A549 (cell line): ENCODE results near the gene SFRP2. TPM values are rescaled to one million over a fixed set of nuclear protein-coding genes. Genes with fewer than 3 reads are reported as not detected.

Experiments
- ATAC-seq, 2 experiments: fragments of 200-7000 bp in 1 of 2; fragments of >200 bp in 1 of 2; cut with Nextera tagmentation in 1 of 2; cut with Tn5 transposase in 1 of 2; 3 replicates each; pipeline versions ENCODE4 v1.8.0 to v1.9.1; 2018 to 2020; ENCODE audit warnings: mild to moderate bottlenecking in 1 of 2, moderate library complexity in 1 of 2
- CTCF ChIA-PET: fragments of 300-600 bp; sonication (Branson Sonifier 250); formaldehyde crosslinking; extraction: SDS; loops from one replicate; lab custom pipeline; 2021; ENCODE audit warnings: antibody characterized with exemption, inconsistent platforms; lab: Yijun Ruan, JAX
- POLR2A ChIA-PET: fragments of 350-600 bp; formaldehyde crosslinking; extraction: SDS; loops from one replicate; lab custom pipeline; 2021; ENCODE audit warnings: antibody characterized with exemption, inconsistent platforms; lab: Yijun Ruan, JAX
- DNase-seq, 2 experiments: peaks; one replicate each; pipeline versions ENCODE4 v3.0.0 to v3.0.0-alpha.2; 2011 to 2016; ENCODE audit warnings: low read depth in 1 of 2, low spot score in 1 of 2
- FAIRE-seq: peaks from 2 replicates; lab custom pipeline; 2011; peaks lifted over from hg19 to GRCh38; lab: Jason Lieb, UNC
- H3K27ac ChIP-seq, 2 experiments: fragments of >200 bp; sonication (Bioruptor Twin); formaldehyde crosslinking; 3 replicates each; pipeline ENCODE4 v1.5.1; 2016 to 2017
- H3K4me1 ChIP-seq: fragments of >200 bp; sonication (Bioruptor Twin); formaldehyde crosslinking; 3 replicates; pipeline ENCODE4 v1.6.1; 2016
- H3K4me2 ChIP-seq: fragments of >200 bp; sonication (Bioruptor Twin); formaldehyde crosslinking; 3 replicates; pipeline ENCODE4 v1.6.1; 2016
- H3K4me3 ChIP-seq: fragments of >200 bp; sonication (Bioruptor Twin); formaldehyde crosslinking; 3 replicates; pipeline ENCODE4 v1.5.1; 2016
- H3K9me3 ChIP-seq: fragments of >200 bp; sonication (Bioruptor Twin); formaldehyde crosslinking; 3 replicates; pipeline ENCODE4 v1.6.1; 2016
- ATOH8 ChIP-seq: fragments of 250-450 bp; sonication (Bioruptor Pico); IDR thresholded peaks from 2 replicates; pipeline ENCODE4 v1.5.0; 2020; ENCODE audit warnings: low read depth, mild to moderate bottlenecking, moderate library complexity
- BHLHE40 ChIP-seq: IDR thresholded peaks from 2 replicates; pipeline ENCODE4 v1.6.1; 2012; ENCODE audit warnings: low read depth, low read length, inconsistent platforms
- CBX2 ChIP-seq: fragments of 200-600 bp; sonication (generic); IDR thresholded peaks from 2 replicates; pipeline ENCODE4 v1.6.1; 2016; ENCODE audit warnings: low read depth, mild to moderate bottlenecking, borderline replicate concordance
- CBX8 ChIP-seq: fragments of 200-600 bp; sonication (generic); IDR thresholded peaks from 2 replicates; pipeline ENCODE4 v1.6.1; 2016
- CHD2 ChIP-seq: fragments of 150-350 bp; IDR thresholded peaks from 2 replicates; pipeline ENCODE4 v1.6.1; 2014; ENCODE audit warnings: low read length; ENCODE audit not compliant: partially characterized antibody
- E2F6 ChIP-seq: IDR thresholded peaks from 2 replicates; pipeline ENCODE4 v1.6.1; 2012; ENCODE audit warnings: low read depth, borderline replicate concordance
- EHF ChIP-seq: fragments of 250-450 bp; sonication (Bioruptor Pico); IDR thresholded peaks from 2 replicates; pipeline ENCODE4 v1.5.0; 2020; ENCODE audit warnings: mild to moderate bottlenecking
- ELK1 ChIP-seq: fragments of 150-350 bp; IDR thresholded peaks from 2 replicates; pipeline ENCODE4 v1.6.1; 2014; ENCODE audit warnings: low read depth, mild to moderate bottlenecking, low read length
- ESRRA ChIP-seq: fragments of 150-350 bp; IDR thresholded peaks from 2 replicates; pipeline ENCODE4 v1.6.1; 2014; ENCODE audit warnings: mild to moderate bottlenecking, low read length, borderline replicate concordance
- HMGXB4 ChIP-seq: fragments of 250-450 bp; sonication (Bioruptor Pico); IDR thresholded peaks from 2 replicates; pipeline ENCODE4 v1.5.0; 2021; ENCODE audit warnings: mild to moderate bottlenecking, moderate library complexity, borderline replicate concordance
- HOXA7 ChIP-seq: fragments of 250-450 bp; sonication (Bioruptor Pico); IDR thresholded peaks from 2 replicates; pipeline ENCODE4 v1.5.0; 2020; ENCODE audit warnings: mild to moderate bottlenecking, moderate library complexity
- JUN ChIP-seq, 2 experiments: fragments of >200 bp; sonication (Bioruptor Twin); formaldehyde crosslinking; IDR thresholded peaks; 2 replicates in 1 of 2; 3 replicates in 1 of 2; pipeline ENCODE4 v1.6.1; 2016 to 2017
- NFE2L2 ChIP-seq: fragments of 150-350 bp; conservative IDR thresholded peaks from 2 replicates; pipeline ENCODE4 v1.6.1; 2014; ENCODE audit warnings: low read length
- RAD21 ChIP-seq, 2 experiments: fragments of >200 bp in 1 of 2; sonication (Bioruptor Twin) in 1 of 2; formaldehyde crosslinking in 1 of 2; IDR thresholded peaks in 1 of 2; conservative IDR thresholded peaks in 1 of 2; 2 replicates in 1 of 2; 3 replicates in 1 of 2; pipeline ENCODE4 v1.6.1; 2012 to 2018; ENCODE audit warnings: inconsistent platforms in 1 of 2
- RFX5 ChIP-seq: fragments of 450-650 bp; IDR thresholded peaks from 2 replicates; pipeline ENCODE4 v1.7.1; 2014; ENCODE audit warnings: antibody characterized with exemption, mild to moderate bottlenecking, moderate library complexity
- RNF2 ChIP-seq: fragments of 200-600 bp; sonication (generic); IDR thresholded peaks from 2 replicates; pipeline ENCODE4 v1.6.1; 2016; ENCODE audit warnings: low read depth, mild to moderate bottlenecking, antibody characterized with exemption, moderate library complexity, borderline replicate concordance
- SMC3 ChIP-seq: fragments of >200 bp; sonication (Bioruptor Twin); formaldehyde crosslinking; IDR thresholded peaks from 3 replicates; pipeline ENCODE4 v1.6.1; 2018; ENCODE audit warnings: inconsistent platforms
- SREBF2 ChIP-seq: fragments of 450-650 bp; IDR thresholded peaks from 2 replicates; pipeline ENCODE4 v1.6.1; 2014; ENCODE audit warnings: mild to moderate bottlenecking, moderate library complexity
- USF2 ChIP-seq: fragments of 450-650 bp; IDR thresholded peaks from 2 replicates; pipeline ENCODE4 v1.6.1; 2014; ENCODE audit warnings: antibody characterized with exemption
- ZC3H11A ChIP-seq: fragments of 450-650 bp; IDR thresholded peaks from 2 replicates; pipeline ENCODE4 v1.6.1; 2014; ENCODE audit warnings: antibody characterized with exemption, mild to moderate bottlenecking
- ZFP36 ChIP-seq: fragments of 450-650 bp; IDR thresholded peaks from 2 replicates; pipeline ENCODE4 v1.6.1; 2014; ENCODE audit warnings: borderline replicate concordance; ENCODE audit not compliant: partially characterized antibody
- WGBS: methylation state at CpG from one replicate; pipeline ENCODE4 v1.1.6; 2017; ENCODE audit errors: missing lambda C conversion rate; 5-methylcytosine and 5-hydroxymethylcytosine counted together
- polyA plus RNA-seq, 4 experiments: library from polyadenylated mRNA; depleted of rRNA in 3 of 4; stranded (reverse); fragments of >200 nt; fragmentation: RNase III in 1 of 4; extraction: RNeasy Plus Mini Kit Qiagen cat#74134 plus additional on column Dnase treatment in 1 of 4; gene quantifications; 2 replicates in 3 of 4; 3 replicates in 1 of 4; pipeline ENCODE4 v1.2.3, GENCODE V29; 2011 to 2017
- TF ChIP-seq, protein P1 (sequence below): fragments of >200 bp; sonication (Bioruptor Twin); formaldehyde crosslinking; IDR thresholded peaks from 3 replicates; pipeline ENCODE4 v1.5.1; 2016

Gene SFRP2
- polyA plus RNA-seq, 2 of the 4 experiments (the other 2 are of a cell fraction), result not detected

DNA sequence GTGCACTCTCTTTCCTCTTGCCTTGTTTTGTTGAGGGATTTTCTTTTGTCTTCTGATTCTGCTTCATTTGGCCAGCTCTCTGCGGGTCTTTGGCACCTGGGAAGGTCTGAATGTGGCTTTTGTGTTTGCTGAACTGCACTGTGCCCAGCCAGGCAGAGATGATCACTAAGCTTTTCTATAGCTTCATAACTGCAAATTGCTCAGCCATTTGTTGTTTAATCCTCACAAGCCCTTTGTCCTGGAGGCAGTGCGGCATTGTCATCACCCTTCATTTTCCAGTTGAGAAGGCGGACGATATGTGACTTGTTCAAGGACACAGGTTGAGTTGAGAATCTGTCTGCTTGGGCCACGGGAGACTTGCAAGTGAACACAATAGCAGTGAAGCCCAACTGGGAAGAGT is 46.0 kb upstream of the SFRP2 start:
- 28% methylated on average over 5 of the region's 5 CpGs for WGBS
- FAIRE-seq (no peak), DNase-seq (no peak), ATAC-seq (no peak)
- H3K4me2 ChIP-seq, result no peak overlapping the region
- H3K4me1 ChIP-seq, result no peaks in the 10 kb centered on the region
- POLR2A ChIA-PET, result no interaction called here
- H3K27ac ChIP-seq, result no peak overlapping the region
- CTCF ChIA-PET, result no interaction called here
- TF ChIP-seq BHLHE40, result no peak
- no peak for TF ChIP-seq HOXA7 (CRISPR knock-in tag)
- no peak for TF ChIP-seq SMC3
- TF ChIP-seq CBX2, result no peak
- no peak for TF ChIP-seq SREBF2
- no peak for TF ChIP-seq RNF2
- TF ChIP-seq HMGXB4, result no peak
- TF ChIP-seq RFX5, result no peak
- no peak for TF ChIP-seq E2F6
- TF ChIP-seq ESRRA, result no peak
- TF ChIP-seq CHD2, result no peak
- no peak for TF ChIP-seq CBX8
- TF ChIP-seq, protein P1, sequence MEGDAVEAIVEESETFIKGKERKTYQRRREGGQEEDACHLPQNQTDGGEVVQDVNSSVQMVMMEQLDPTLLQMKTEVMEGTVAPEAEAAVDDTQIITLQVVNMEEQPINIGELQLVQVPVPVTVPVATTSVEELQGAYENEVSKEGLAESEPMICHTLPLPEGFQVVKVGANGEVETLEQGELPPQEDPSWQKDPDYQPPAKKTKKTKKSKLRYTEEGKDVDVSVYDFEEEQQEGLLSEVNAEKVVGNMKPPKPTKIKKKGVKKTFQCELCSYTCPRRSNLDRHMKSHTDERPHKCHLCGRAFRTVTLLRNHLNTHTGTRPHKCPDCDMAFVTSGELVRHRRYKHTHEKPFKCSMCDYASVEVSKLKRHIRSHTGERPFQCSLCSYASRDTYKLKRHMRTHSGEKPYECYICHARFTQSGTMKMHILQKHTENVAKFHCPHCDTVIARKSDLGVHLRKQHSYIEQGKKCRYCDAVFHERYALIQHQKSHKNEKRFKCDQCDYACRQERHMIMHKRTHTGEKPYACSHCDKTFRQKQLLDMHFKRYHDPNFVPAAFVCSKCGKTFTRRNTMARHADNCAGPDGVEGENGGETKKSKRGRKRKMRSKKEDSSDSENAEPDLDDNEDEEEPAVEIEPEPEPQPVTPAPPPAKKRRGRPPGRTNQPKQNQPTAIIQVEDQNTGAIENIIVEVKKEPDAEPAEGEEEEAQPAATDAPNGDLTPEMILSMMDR, result no peak
- no peak overlapping the region for H3K4me3 ChIP-seq
- no peaks in the 10 kb centered on the region for H3K9me3 ChIP-seq

DNA sequence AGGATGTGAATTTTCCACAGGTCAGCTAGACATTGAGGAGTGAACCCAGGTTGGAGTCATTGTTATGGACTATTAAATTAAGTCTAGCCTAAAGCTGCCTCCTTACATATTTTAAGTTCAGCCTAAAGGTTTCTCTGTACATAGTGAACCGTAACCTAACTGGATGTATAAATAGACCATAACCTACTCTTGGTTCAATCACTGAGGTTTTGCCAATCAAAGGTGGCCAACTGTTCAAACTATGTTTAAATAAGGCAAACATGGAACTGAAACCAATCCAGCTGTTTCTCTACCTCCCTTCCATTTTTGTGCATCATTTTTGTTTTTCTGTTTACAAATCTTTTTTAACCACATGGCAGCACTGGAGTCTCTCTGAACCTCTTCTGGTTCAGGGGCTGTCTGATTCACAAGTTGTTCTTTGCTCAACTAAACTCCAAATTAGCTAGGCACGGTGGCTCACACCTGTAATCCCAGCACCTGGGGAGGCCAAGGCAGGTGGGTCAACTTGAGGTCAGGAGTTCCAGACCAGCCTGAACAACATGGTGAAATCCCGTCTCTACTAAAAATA is 43.9 kb upstream of the SFRP2 start:
- WGBS, result 39% methylated on average over 3 of the region's 3 CpGs
- no peak overlapping the region for H3K27ac ChIP-seq
- H3K4me3 ChIP-seq, result no peak overlapping the region
- ChIA-PET CTCF (no interaction called here), POLR2A (no interaction called here)
- ATAC-seq (no peak), FAIRE-seq (no peak), DNase-seq (no peak)
- H3K4me1 ChIP-seq, result no peaks in the 10 kb centered on the region
- no peak for TF ChIP-seq RNF2
- no peak for TF ChIP-seq RAD21 (conservative IDR thresholded peaks at IDR 0.05 in 1 of 2, IDR thresholded peaks at IDR 0.05 in 1 of 2)
- TF ChIP-seq ATOH8 (CRISPR knock-in tag), result no peak
- TF ChIP-seq ELK1, result no peak
- no peak for TF ChIP-seq USF2
- TF ChIP-seq HOXA7 (CRISPR knock-in tag), result no peak
- TF ChIP-seq CBX2, result no peak
- TF ChIP-seq NFE2L2, result no peak
- TF ChIP-seq ESRRA, result no peak
- no peak for TF ChIP-seq EHF
- no peak for TF ChIP-seq HMGXB4
- no peak for TF ChIP-seq JUN (IDR thresholded peaks at IDR 0.05)
- TF ChIP-seq SREBF2, result no peak
- TF ChIP-seq ZFP36, result no peak
- no peak for TF ChIP-seq RFX5
- TF ChIP-seq ZC3H11A, result no peak
- H3K4me2 ChIP-seq, result no peak overlapping the region
- no peaks in the 10 kb centered on the region for H3K9me3 ChIP-seq
